Neural crest cell (in vitro differentiated cells): Measurements from ENCODE around the gene TSGA10IP. TPM values are rescaled to one million over a fixed set of nuclear protein-coding genes. Genes with fewer than 3 reads are reported as not detected.
"Not testable (repeated sequence)": the region's sequence is repeated elsewhere in the genome, so short reads cannot be mapped to it uniquely, and the experiment has no call there.

Experiments
- DNase-seq: peaks from one replicate; pipeline ENCODE4 v3.0.0; 2021; ENCODE audit warnings: low read depth, mixed read lengths, low spot score
- H3K27ac Mint-ChIP-seq: one replicate; pipeline ENCODE4 v1.8.0; 2021; ENCODE audit warnings: mild to moderate bottlenecking, mixed read lengths; ENCODE audit not compliant: unreplicated experiment
- H3K27me3 Mint-ChIP-seq: 2 replicates; pipeline ENCODE4 v1.8.0; 2021; ENCODE audit warnings: low read depth, mild to moderate bottlenecking, mixed read lengths
- H3K36me3 Mint-ChIP-seq: 2 replicates; pipeline ENCODE4 v1.8.0; 2021; ENCODE audit warnings: low read depth, mild to moderate bottlenecking, mixed read lengths
- H3K4me1 Mint-ChIP-seq: 2 replicates; pipeline ENCODE4 v1.8.0; 2021; ENCODE audit warnings: mixed read lengths
- H3K4me3 Mint-ChIP-seq: one replicate; pipeline ENCODE4 v1.8.0; 2021; ENCODE audit warnings: mild to moderate bottlenecking, mixed read lengths
- H3K9me3 Mint-ChIP-seq: 2 replicates; pipeline ENCODE4 v1.8.0; 2021; ENCODE audit warnings: mixed read lengths
- CTCF ChIP-seq: fragments of 200-600 bp; sonication (generic); conservative IDR thresholded peaks from 2 replicates; pipeline ENCODE4 v1.5.0; 2021; ENCODE audit warnings: antibody characterized with exemption, mild to moderate bottlenecking
- total RNA-seq: library from RNA; stranded (reverse); gene quantifications from 2 replicates; pipeline ENCODE4 v1.2.1, GENCODE V29; 2021

TSGA10IP gene
- total RNA-seq, 1 donor from 2014 or later = 2.7 TPM

- Mint-ChIP-seq H3K27me3 (peaks cover 9% of the 10 kb centered on the region), H3K9me3 (no peaks in the 10 kb centered on the region), H3K36me3 (no peaks in the 10 kb centered on the region), H3K4me3 (no peak overlapping the region), H3K27ac (no peak overlapping the region), H3K4me1 (peaks cover 18% of the 10 kb centered on the region)
- TF ChIP-seq CTCF = no peak
- no peak for DNase-seq
These were observed 513 bp upstream of the TSGA10IP start for GRCh38 chr11:65944767-65945166.

DNA sequence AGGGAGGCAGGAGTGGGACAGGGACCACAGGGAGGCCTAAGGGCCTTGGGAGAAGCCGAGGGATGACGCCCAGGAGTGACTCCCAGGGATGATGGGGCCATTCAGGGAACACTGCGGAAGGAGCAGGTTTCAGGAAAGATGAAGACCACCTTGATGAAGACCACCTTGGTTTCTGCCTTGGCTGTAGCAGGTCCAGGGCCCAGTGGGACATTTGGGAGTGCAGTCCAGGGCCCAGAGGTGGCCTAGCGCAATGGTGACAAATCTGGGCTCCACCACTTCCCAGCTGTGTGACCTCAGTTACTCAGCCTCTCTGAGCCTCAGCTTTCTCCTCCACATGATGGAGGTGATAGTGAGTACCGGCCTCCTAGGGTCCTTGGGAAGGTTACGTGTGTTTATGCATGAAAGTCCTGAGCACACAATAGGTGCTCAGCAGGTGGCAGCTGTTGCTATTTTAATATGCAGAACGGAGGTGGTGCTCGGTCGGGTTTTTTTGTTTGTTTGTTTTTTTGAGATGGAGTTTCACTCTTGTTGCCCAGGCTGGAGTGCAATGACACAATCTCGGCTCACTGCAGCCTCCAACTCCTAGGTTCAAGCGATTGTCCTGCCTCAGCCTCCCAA, 770 bp downstream of the TSGA10IP start:
- no peak for TF ChIP-seq CTCF

DNA sequence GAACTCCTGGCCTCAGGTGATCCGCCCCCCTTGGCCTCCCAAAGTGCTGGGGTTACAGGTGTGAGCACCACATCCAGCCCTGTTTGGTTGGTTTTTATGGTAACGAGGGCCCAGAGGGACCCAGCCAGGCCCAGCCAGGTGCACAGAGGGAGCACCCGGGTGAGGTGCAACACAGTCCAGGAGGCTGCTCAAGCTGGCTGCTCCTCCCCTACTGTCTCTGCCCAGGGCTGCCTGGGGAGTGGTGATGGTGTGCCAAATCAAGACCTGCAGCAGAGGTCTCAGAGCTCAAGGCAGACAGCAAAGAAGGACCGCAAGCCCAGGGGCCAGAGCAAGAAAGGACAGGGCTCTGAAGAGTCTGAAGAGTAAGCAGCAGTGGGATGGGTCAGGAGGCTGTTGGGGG, 1.4 kb downstream of the TSGA10IP start:
- no peak for TF ChIP-seq CTCF
- DNase-seq = no peak
- H3K27ac Mint-ChIP-seq = peak overlapping the region; percentile 50
- peaks cover 12% of the 10 kb centered on the region for H3K4me1 Mint-ChIP-seq
- no peaks in the 10 kb centered on the region for H3K36me3 Mint-ChIP-seq
- peaks cover 4% of the 10 kb centered on the region for H3K27me3 Mint-ChIP-seq
- no peaks in the 10 kb centered on the region for H3K9me3 Mint-ChIP-seq
- no peak overlapping the region for H3K4me3 Mint-ChIP-seq

More for the DNA sequence above, 770 bp downstream of the TSGA10IP start:
- Mint-ChIP-seq H3K27ac (no peak overlapping the region), H3K27me3 (peaks cover 9% of the 10 kb centered on the region), H3K4me3 (peak overlapping the region; percentile 75), H3K4me1 (peaks cover 18% of the 10 kb centered on the region), H3K9me3 (no peaks in the 10 kb centered on the region), H3K36me3 (no peaks in the 10 kb centered on the region)
- no peak for DNase-seq

DNA sequence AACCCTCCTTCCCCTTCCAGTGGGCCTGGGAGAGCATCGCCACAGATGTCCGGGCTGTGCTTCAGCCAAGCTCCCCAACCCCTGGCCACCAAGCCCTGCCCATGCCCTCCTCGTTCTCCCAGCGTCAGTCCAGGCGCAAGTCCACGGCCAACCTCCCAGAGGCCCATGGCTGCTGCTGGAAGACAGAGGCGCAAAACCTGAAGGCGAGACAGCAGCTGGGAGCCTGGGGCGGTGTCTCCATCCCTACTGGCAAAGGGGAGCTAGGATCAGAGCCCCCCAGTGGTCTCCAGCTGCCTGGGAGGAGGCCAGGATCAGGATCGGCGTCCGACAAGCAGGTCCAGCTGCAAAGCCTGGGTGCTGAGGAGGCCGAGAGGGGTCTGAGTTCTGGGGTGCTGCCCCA, 1.9 kb downstream of the TSGA10IP start:
- Mint-ChIP-seq H3K4me1 (peaks cover 12% of the 10 kb centered on the region), H3K9me3 (no peaks in the 10 kb centered on the region), H3K36me3 (no peaks in the 10 kb centered on the region), H3K27ac (no peak overlapping the region), H3K4me3 (no peak overlapping the region), H3K27me3 (peaks cover 4% of the 10 kb centered on the region)
- TF ChIP-seq CTCF = no peak
- no peak for DNase-seq

DNA sequence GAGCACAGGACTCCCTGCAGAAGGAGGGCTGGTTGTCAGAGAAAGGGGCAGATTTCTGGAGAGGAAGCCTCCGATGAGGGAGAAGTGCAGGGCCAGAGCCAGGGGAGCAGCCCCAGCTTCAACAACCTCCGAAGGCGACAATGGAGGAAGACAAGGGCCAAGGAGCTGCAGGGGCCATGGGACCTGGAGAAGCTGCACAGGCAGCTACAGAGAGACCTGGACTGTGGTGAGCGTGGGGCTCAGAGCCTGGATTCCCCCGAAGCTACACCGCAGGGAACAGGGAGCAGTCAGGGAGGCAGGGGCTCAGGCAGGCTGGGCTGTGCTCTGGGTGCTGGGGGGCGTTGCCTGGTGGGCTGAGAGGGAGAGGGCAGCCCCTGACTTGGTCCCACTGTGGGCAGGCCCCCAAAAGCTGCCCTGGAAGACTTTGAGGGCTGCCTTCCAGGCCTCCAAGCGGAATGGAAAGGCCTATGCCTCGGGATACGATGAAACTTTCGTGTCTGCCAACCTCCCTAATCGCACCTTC, 2.4 kb downstream of the TSGA10IP start:
- no peak for DNase-seq
- Mint-ChIP-seq H3K27ac (no peak overlapping the region), H3K4me1 (peaks cover 12% of the 10 kb centered on the region), H3K36me3 (no peaks in the 10 kb centered on the region), H3K9me3 (no peaks in the 10 kb centered on the region), H3K27me3 (peaks cover 4% of the 10 kb centered on the region), H3K4me3 (no peak overlapping the region)
- TF ChIP-seq CTCF = no peak

GRCh38 chr11:65950711-65951110, 5.4 kb downstream of the TSGA10IP start:
- H3K27ac Mint-ChIP-seq, H3K27me3 Mint-ChIP-seq, H3K36me3 Mint-ChIP-seq, H3K9me3 Mint-ChIP-seq, DNase-seq, H3K4me3 Mint-ChIP-seq, H3K4me1 Mint-ChIP-seq: not testable (repeated sequence)

DNA sequence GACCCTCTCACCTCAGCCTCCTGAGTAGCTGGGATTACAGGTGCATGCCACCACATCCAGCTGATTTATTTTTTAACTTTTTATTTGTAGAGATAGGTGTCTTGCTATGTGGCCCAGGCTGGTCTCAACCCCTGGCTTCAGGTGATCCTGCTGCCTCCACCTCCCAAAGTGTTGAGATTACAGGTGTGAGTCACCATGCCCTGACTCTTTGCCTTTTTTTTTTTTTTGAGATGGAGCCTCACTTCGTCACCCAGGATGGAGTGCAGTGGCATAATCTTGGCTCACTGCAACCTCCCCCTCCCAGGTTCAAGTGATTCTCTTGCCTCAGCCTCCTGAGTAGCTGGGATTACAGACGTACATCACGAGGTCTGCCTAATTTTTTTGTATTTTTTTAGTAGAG, 6.4 kb downstream of the TSGA10IP start:
- DNase-seq, H3K36me3 Mint-ChIP-seq, H3K9me3 Mint-ChIP-seq, H3K27me3 Mint-ChIP-seq, H3K4me3 Mint-ChIP-seq, H3K4me1 Mint-ChIP-seq, H3K27ac Mint-ChIP-seq: not testable (repeated sequence)
